Measurements from ENCODE around the gene PGF.

Gene PGF

GRCh38 chr14:74960736-74961135 is 5.3 kb upstream of the PGF start:
- FAIRE-seq (no peak), DNase-seq (ENCODE audit: insufficient read length, low spot score) (no peak)

- peak; percentile 23 for FAIRE-seq
- DNase-seq (ENCODE audit: insufficient read length, low spot score) = no peak
Observed at GRCh38 chr14:74959596-74960180, 4.3 kb upstream of the PGF start.

- DNase-seq (ENCODE audit: insufficient read length, low spot score) (no peak), FAIRE-seq (no peak)
Observed at GRCh38 chr14:74956280-74957072, 1.1 kb upstream of the PGF start.

- DNase-seq (ENCODE audit: insufficient read length, low spot score) (no peak), FAIRE-seq (no peak)
Observed at GRCh38 chr14:74956027-74956279, 556 bp upstream of the PGF start.

GRCh38 chr14:74954947-74955228 is 509 bp downstream of the PGF start:
- DNase-seq (ENCODE audit: insufficient read length, low spot score) (no peak), FAIRE-seq (no peak)

GRCh38 chr14:74954232-74954946 is 1.0 kb downstream of the PGF start:
- DNase-seq (ENCODE audit: insufficient read length, low spot score) = no peak
- FAIRE-seq = peak; percentile 80

- no peak for FAIRE-seq
- DNase-seq (ENCODE audit: insufficient read length, low spot score) = no peak
Observed at GRCh38 chr14:74953686-74954085, 1.7 kb downstream of the PGF start.

- DNase-seq (ENCODE audit: insufficient read length, low spot score) (no peak), FAIRE-seq (peak; percentile 94)
Observed at GRCh38 chr14:74952697-74953484, 2.5 kb downstream of the PGF start.

GRCh38 chr14:74952180-74952665 is 3.2 kb downstream of the PGF start:
- DNase-seq (ENCODE audit: insufficient read length, low spot score) (no peak), FAIRE-seq (no peak)

- no peak for DNase-seq (ENCODE audit: insufficient read length, low spot score)
- peak; percentile 75 for FAIRE-seq
Observed at GRCh38 chr14:74951443-74952179, 3.8 kb downstream of the PGF start.

- DNase-seq (ENCODE audit: insufficient read length, low spot score) (no peak), FAIRE-seq (peak; percentile 75)
Observed at GRCh38 chr14:74950795-74951442, 4.5 kb downstream of the PGF start.

- FAIRE-seq = peak; percentile 72
- no peak for DNase-seq (ENCODE audit: insufficient read length, low spot score)
Observed at GRCh38 chr14:74949859-74950573, 5.4 kb downstream of the PGF start.

- peak; percentile 72 for FAIRE-seq
- no peak for DNase-seq (ENCODE audit: insufficient read length, low spot score)
Observed at GRCh38 chr14:74949191-74949601, 6.2 kb downstream of the PGF start.

- FAIRE-seq (peak; percentile 86), DNase-seq (ENCODE audit: insufficient read length, low spot score) (no peak)
Observed at GRCh38 chr14:74948228-74949175, 6.9 kb downstream of the PGF start.

- DNase-seq (ENCODE audit: insufficient read length, low spot score) = no peak
- FAIRE-seq = peak; percentile 89
Observed at GRCh38 chr14:74947353-74948227, 7.8 kb downstream of the PGF start.

GRCh38 chr14:74946659-74947281 is 8.6 kb downstream of the PGF start:
- no peak for DNase-seq (ENCODE audit: insufficient read length, low spot score)
- FAIRE-seq = no peak
